HG02852 (cell line): ENCODE measurements around the gene PLCXD3.
"Not testable (repeated sequence)": the region's sequence is repeated elsewhere in the genome, so short reads cannot be mapped to it uniquely, and the experiment has no call there.

ENCODE experiments used
- ATAC-seq: cut with Tn5 transposase; IDR thresholded peaks from one replicate; pipeline ENCODE4 v1.9.1; 2021; ENCODE audit warnings: mild to moderate bottlenecking, moderate library complexity; ENCODE audit not compliant: unreplicated experiment

Gene PLCXD3

GRCh38 chr5:41363343-41363986, 146.9 kb downstream of the PLCXD3 start:
- ATAC-seq: no peak

GRCh38 chr5:41356786-41357185, 153.6 kb downstream of the PLCXD3 start:
- no peak for ATAC-seq

GRCh38 chr5:41349846-41350245, 160.6 kb downstream of the PLCXD3 start:
- no peak for ATAC-seq

- ATAC-seq: no peak
These were observed 162.8 kb downstream of the PLCXD3 start for GRCh38 chr5:41347569-41347968.

GRCh38 chr5:41346609-41347008, 163.8 kb downstream of the PLCXD3 start:
- no peak for ATAC-seq

GRCh38 chr5:41345295-41345694, 165.1 kb downstream of the PLCXD3 start:
- ATAC-seq: no peak

GRCh38 chr5:41339339-41339738, 171.1 kb downstream of the PLCXD3 start:
- ATAC-seq: no peak

GRCh38 chr5:41338136-41338675, 172.2 kb downstream of the PLCXD3 start:
- ATAC-seq: no peak

- no peak for ATAC-seq
These were observed 172.7 kb downstream of the PLCXD3 start for GRCh38 chr5:41337724-41338123.

- no peak for ATAC-seq
These were observed 173.2 kb downstream of the PLCXD3 start for GRCh38 chr5:41337216-41337615.

GRCh38 chr5:41336471-41336870, 173.9 kb downstream of the PLCXD3 start:
- no peak for ATAC-seq

- ATAC-seq: no peak
These were observed 174.7 kb downstream of the PLCXD3 start for GRCh38 chr5:41335596-41336181.

- peak; percentile 80 for ATAC-seq
These were observed 175.6 kb downstream of the PLCXD3 start for GRCh38 chr5:41334758-41335157.

GRCh38 chr5:41334221-41334620, 176.2 kb downstream of the PLCXD3 start:
- ATAC-seq: no peak

- ATAC-seq: no peak
These were observed 185.3 kb downstream of the PLCXD3 start for GRCh38 chr5:41325074-41325473.

- not testable (repeated sequence) for ATAC-seq
These were observed 187.6 kb downstream of the PLCXD3 start for GRCh38 chr5:41322826-41323225.

- no peak for ATAC-seq
These were observed 197.8 kb downstream of the PLCXD3 start for GRCh38 chr5:41312478-41313060.

- no peak for ATAC-seq
These were observed 198.3 kb downstream of the PLCXD3 start for GRCh38 chr5:41312066-41312465.

GRCh38 chr5:41309275-41309674, 201.1 kb downstream of the PLCXD3 start:
- no peak for ATAC-seq

GRCh38 chr5:41306005-41306404, 204.4 kb downstream of the PLCXD3 start:
- ATAC-seq: no peak

GRCh38 chr5:41305056-41305455, 205.3 kb downstream of the PLCXD3 start:
- ATAC-seq: no peak

GRCh38 chr5:41296066-41296465, 214.3 kb downstream of the PLCXD3 start:
- ATAC-seq: no peak
